ENCODE measurements around the gene ARMH2.
"Not testable (repeated sequence)": the region's sequence is repeated elsewhere in the genome, so short reads cannot be mapped to it uniquely, and the experiment has no call there.

Gene ARMH2

DNA sequence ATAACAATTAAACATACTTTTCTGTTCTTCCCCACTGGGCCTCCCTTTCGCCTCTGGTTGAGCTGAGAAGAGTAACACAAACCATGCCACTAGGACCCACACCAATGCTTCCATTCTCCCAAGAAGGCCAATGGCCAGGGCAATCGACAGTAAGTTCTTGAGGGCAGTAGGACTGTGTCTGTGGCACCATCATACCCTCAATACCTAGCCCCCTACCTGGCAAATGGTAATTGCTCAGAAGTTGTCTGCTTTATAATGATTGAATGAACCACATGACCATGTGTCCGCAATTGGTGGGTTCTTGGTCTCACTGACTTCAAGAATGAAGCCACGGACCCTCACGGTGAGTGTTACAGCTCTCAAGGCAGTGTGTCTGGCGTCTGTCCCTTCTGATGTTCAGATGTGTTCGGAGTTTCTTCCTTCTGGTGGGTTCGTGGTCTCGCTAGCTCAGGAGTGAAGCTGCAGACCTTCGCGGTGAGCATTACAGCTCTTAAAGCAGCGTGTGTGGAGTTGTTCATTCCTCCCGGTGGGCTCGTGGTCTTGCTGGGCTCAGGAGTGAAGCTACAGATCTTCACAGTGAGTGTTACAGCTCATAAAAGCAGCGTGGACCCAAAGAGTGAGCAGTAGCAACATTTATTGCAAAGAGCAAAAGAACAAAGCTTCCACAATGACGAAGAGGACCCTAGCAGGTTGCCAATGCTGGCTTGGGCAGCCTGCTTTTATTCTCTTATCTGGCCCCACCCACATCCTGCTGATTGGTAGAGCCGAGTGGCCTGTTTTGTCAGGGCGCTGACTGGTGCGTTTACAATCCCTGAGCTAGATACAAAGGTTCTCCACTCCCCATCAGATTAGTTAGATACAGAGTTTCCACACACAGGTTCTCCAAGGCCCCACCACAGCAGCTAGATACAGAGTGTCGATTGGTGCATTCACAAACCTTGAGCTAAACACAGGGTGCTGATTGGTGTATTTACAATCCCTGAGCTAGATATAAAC, 33.6 kb downstream of the ARMH2 start:
- DNase-seq (ENCODE audit: low spot score): not testable (repeated sequence)

GRCh38 chr6:24763578-24763977, 35.1 kb downstream of the ARMH2 start:
- no peak for DNase-seq (ENCODE audit: low spot score)

GRCh38 chr6:24761851-24762250, 36.9 kb downstream of the ARMH2 start:
- no peak for DNase-seq (ENCODE audit: low spot score)

DNA sequence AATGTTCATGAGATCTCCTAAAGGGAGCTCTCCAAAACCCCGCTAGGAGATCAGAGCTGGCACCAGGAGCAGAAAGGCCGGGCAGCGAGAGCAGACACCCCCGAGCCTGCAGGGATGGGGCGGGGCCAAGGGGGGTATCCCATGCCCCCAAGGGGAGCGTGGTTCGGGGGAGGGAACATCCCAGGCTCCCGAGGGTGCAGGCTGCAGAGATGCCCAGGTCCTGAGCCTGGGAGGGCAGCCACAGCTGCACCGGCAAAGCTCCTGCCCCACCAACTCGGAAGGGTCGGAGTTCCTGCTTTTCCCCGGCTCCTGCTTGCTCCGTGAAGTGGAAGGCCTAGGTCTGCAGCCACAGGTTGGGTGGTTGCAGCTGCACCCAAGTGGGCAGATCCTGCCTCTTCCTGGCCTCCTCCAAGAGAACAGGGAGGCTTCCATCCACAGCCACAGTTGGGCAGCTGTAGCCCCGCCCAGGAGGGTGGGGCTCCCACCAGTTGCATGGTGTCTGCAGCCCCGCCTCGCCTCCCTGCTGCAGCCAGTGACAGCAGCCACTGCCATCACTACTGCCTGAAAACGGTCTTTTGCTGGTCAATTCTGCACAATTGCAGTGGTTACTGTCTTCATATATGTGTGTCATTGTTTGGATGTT, 37.4 kb downstream of the ARMH2 start:
- no peak for DNase-seq (ENCODE audit: low spot score)

DNA sequence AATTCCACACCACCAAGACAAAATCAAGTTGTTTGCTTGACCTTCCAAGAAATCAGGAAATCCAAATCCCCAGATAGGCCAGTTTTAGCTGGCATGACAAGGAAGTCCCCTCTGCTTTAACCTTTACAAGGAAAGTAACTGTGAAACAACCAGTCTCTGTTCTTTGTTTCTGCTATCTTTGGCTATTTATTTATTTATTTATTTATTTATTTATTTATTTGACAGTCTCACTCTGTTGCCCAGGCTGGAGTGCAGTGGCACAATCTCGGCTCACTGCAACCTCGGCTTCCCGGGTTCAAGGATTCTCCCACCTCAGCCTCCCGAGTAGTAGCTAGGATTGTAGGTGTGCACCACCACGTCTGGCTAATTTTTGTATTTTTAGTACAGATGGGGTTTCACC, 38.5 kb downstream of the ARMH2 start:
- no peak for DNase-seq (ENCODE audit: low spot score)

- DNase-seq (ENCODE audit: low spot score): no peak
Observed at GRCh38 chr6:24759718-24760117, 39.0 kb downstream of the ARMH2 start.

DNA sequence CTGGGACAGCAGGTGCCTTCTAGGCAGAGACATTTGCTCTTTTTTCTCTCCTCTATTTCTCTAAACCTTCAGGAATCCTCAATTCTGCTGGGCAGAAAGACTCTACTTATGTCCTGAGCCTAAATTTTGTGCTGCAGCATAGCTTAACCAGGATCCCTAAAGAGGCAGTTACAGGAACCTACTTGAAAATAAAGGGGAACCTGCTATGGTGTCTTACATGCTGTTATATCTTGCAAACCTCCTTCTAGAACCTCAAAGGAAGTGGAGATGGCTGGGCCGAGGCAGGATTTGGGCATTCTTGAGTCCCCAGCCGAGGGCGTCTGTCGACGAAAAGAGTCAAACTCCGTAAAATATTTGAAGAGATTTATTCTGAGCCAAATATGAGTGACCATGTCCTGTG, 41.1 kb downstream of the ARMH2 start:
- no peak for DNase-seq (ENCODE audit: low spot score)

DNA sequence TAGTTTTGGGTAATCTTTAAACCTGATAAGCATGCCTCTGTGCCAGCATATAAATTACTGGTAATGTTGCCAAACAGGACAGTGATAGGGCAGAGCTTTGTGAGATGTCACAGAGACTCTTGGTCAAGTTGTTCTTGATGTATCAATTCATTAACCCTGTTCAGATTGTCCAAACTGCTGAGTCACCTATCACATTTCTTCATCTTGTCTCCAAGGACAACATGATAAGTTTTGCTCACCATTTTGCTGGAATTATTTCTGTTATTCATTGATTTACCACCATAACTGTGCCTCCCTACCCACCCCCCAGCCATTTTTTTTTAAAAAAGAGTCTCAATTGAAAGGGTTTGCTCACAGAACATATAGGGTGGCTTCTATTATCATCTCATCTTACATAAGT, 43.4 kb downstream of the ARMH2 start:
- DNase-seq (ENCODE audit: low spot score): no peak

DNA sequence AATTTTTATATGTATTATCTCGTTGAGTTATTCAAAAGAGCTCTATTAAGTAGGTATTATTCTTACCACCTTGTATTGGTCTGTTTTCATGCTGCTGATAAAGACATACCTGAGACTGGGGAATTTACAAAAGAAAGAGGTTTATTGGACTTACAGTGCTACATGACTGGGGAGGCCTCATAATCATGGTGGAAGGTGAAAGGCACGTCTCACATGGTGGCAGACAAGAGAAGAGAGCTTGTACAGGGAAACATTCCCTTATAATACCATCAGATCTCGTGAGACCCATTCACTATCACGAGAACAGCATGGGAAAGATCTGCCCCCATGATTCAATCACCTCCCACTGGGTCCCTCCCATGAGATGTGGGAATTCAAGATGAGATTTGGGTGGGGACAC, 44.3 kb downstream of the ARMH2 start:
- DNase-seq (ENCODE audit: low spot score): not testable (repeated sequence)

- DNase-seq (ENCODE audit: low spot score): no peak
Observed at GRCh38 chr6:24753545-24753944, 45.2 kb downstream of the ARMH2 start.

DNA sequence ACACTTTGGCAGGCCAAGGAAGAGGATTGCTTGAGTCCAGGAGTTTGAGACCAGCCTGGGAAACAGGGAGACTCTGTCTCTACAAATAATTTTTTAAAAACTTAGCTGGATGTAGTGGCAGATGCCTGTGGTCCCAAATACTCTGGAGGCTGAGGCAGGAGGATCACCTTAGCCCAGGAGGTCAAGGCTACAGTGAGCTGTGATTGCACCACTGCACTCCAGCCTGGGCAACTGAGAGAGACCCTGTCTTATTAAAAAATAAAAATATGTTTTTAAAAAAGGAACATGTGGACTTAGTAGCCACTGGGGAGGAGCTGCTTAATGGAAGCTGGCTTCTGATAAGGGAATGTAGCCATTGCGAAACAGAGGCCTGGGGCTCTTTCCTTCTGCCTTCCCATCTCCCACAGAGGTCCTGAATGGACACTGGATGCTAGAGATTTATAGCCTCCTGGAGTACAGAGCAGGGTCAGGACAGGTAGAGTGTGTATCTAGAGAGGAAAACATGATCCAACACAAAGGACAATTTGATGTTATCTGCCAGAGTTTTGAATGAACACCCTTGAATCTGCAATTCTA, 45.7 kb downstream of the ARMH2 start:
- DNase-seq (ENCODE audit: low spot score): no peak

- DNase-seq (ENCODE audit: low spot score): no peak
Observed at GRCh38 chr6:24752503-24752902, 46.2 kb downstream of the ARMH2 start.

DNA sequence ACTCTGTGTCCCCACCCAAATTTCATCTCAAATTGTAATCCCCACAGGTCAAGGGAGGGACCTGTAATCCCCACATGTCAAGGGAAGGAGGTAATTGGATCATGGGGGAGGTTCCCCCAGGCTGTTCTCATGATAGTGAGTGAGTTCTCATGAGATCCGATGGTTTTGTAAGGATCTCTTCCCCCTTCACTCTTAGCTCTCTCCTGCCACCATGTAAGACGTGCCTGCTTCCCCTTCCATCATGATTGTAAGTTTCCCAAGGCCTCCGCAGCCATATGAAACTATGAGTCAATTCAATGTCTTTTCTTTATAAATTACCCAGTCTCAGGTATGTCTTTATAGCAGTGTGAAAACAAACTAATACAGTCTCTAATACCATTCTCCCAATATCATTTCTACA, 47.8 kb downstream of the ARMH2 start:
- not testable (repeated sequence) for DNase-seq (ENCODE audit: low spot score)

GRCh38 chr6:24749297-24749696, 49.4 kb downstream of the ARMH2 start:
- no peak for DNase-seq (ENCODE audit: low spot score)

Data from left forelimb (tissue), 1 donor.